HepG2 (cell line): ENCODE measurements around the gene PPAT. TPM values are rescaled to one million over a fixed set of nuclear protein-coding genes. Genes with fewer than 3 reads are reported as not detected.
A peak's percentile ranks its signal among the peaks of the same experiment; 100 is the strongest.

Experiments
- ATAC-seq: fragments of 200-7000 bp; cut with Tn5 transposase; 3 replicates; pipeline ENCODE4 v1.9.1; 2020; ENCODE audit warnings: mild to moderate bottlenecking, moderate library complexity
- BruUV-seq: library from RNA; stranded (reverse); fragments of 400-500 nt; replicated peaks from 2 replicates; lab custom pipeline; 2021; lab: Mats Ljungman, UMichigan
- CTCF ChIA-PET: fragments of 300-600 bp; formaldehyde crosslinking; extraction: SDS; loops from one replicate; lab custom pipeline; 2021; ENCODE audit warnings: low total read pairs, inconsistent platforms, low intra/inter-chr PET ratio; lab: Yijun Ruan, JAX
- POLR2A ChIA-PET: fragments of 350-600 bp; sonication (Branson Sonifier 250); formaldehyde crosslinking; loops from one replicate; lab custom pipeline; 2020; ENCODE audit warnings: antibody characterized with exemption, inconsistent platforms; lab: Yijun Ruan, JAX
- DNase-seq: peaks from one replicate; pipeline ENCODE4 v3.0.0-alpha.2; 2015; ENCODE audit warnings: low spot score
- FAIRE-seq: peaks from 3 replicates; lab custom pipeline; 2011; peaks lifted over from hg19 to GRCh38; lab: Jason Lieb, UNC
- H2AFZ ChIP-seq: one replicate; pipeline ENCODE4 v1.6.1; 2011; ENCODE audit warnings: low read length, inconsistent platforms
- H3K27ac ChIP-seq: fragments of 300-600 bp; 3 replicates; pipeline ENCODE4 v1.8.0; 2011; ENCODE audit warnings: mixed run types, mild to moderate bottlenecking, mixed read lengths, low read length, inconsistent platforms; ENCODE audit not compliant: insufficient read depth; ENCODE audit errors: extremely low read length
- H3K27me3 ChIP-seq, 2 experiments: fragments of 200-600 bp in 1 of 2; 2 replicates in 1 of 2; 3 replicates in 1 of 2; pipeline versions ENCODE4 v1.6.0 to v1.8.0; 2011; ENCODE audit warnings: low read length in 2 of 2, mild to moderate bottlenecking in 2 of 2, moderate library complexity in 2 of 2, inconsistent platforms in 1 of 2; ENCODE audit not compliant: insufficient read depth in 2 of 2, control insufficient read depth in 1 of 2
- H3K36me3 ChIP-seq, 2 experiments: fragments of 200-600 bp in 1 of 2; replicated peaks in 1 of 2; 2 replicates in 1 of 2; 3 replicates in 1 of 2; pipeline versions ENCODE4 v1.5.1 to v1.8.0; 2011; ENCODE audit warnings: low read length in 2 of 2, inconsistent platforms in 1 of 2; ENCODE audit not compliant: insufficient read depth in 2 of 2, control insufficient read depth in 1 of 2
- H3K4me1 ChIP-seq: 2 replicates; pipeline ENCODE4 v1.5.1; 2012; ENCODE audit warnings: low read length, inconsistent platforms; ENCODE audit not compliant: insufficient read depth
- H3K4me2 ChIP-seq: 2 replicates; pipeline ENCODE4 v1.6.0; 2011; ENCODE audit warnings: low read depth, low read length, inconsistent platforms
- H3K4me3 ChIP-seq, 3 experiments: fragments of 200-600 bp in 1 of 3; sonication (generic), shearing (Covaris generic) in 1 of 3; replicated peaks in 1 of 3; 2 replicates each; pipeline ENCODE4 v1.5.1; 2011 to 2016; ENCODE audit warnings: low read length in 3 of 3, inconsistent platforms in 2 of 3, low read depth in 2 of 3, mild to moderate bottlenecking in 2 of 3, control low read depth in 1 of 3, mixed read lengths in 1 of 3; ENCODE audit not compliant: insufficient read depth in 1 of 3
- H3K79me2 ChIP-seq: one replicate; pipeline ENCODE4 v1.6.1; 2011; ENCODE audit warnings: low read length, inconsistent platforms; ENCODE audit not compliant: insufficient read depth
- H3K9ac ChIP-seq: 2 replicates; pipeline ENCODE4 v1.6.0; 2011; ENCODE audit warnings: mild to moderate bottlenecking, low read depth, low read length, inconsistent platforms; ENCODE audit not compliant: insufficient read depth
- H3K9me3 ChIP-seq: 2 replicates; pipeline ENCODE4 v1.5.1; 2012; ENCODE audit warnings: mild to moderate bottlenecking, low read length
- H4K20me1 ChIP-seq: 2 replicates; pipeline ENCODE4 v1.6.0; 2011; ENCODE audit warnings: inconsistent platforms, mild to moderate bottlenecking, low read length, moderate library complexity; ENCODE audit not compliant: insufficient read depth
- ASH2L ChIP-seq: fragments of 300-600, 200-600 bp; sonication (generic); IDR thresholded peaks from 2 replicates; pipeline ENCODE4 v1.7.0; 2017; ENCODE audit warnings: low read depth, mild to moderate bottlenecking, moderate library complexity, mixed read lengths, low read length; ENCODE audit not compliant: insufficient read length
- CBX2 ChIP-seq, 2 experiments: fragments of 200-600 bp in 1 of 2; sonication (generic); formaldehyde crosslinking in 1 of 2; IDR thresholded peaks; 2 replicates each; pipeline versions ENCODE4 v1.7.0 to v1.8.1; 2018 to 2022; ENCODE audit warnings: low read depth in 2 of 2, low read length in 1 of 2, mild to moderate bottlenecking in 1 of 2, missing genetic modification reagents in 1 of 2
- JARID2 ChIP-seq: sonication (generic); formaldehyde crosslinking; IDR thresholded peaks from 2 replicates; pipeline ENCODE4 v1.8.1; 2023; ENCODE audit warnings: missing genetic modification reagents, inconsistent platforms; ENCODE audit not compliant: insufficient replicate concordance
- KDM5B ChIP-seq: sonication (generic); formaldehyde crosslinking; IDR thresholded peaks from 2 replicates; pipeline ENCODE4 v1.4.0; 2020; ENCODE audit warnings: missing genetic modification reagents, mild to moderate bottlenecking, borderline replicate concordance
- NCOA1 ChIP-seq: sonication (generic); formaldehyde crosslinking; IDR thresholded peaks from 2 replicates; pipeline ENCODE4 v1.9.0; 2021; ENCODE audit warnings: missing genetic modification reagents
- NFIC ChIP-seq: IDR thresholded peaks from 2 replicates; pipeline ENCODE4 v1.6.1; 2012; ENCODE audit warnings: mild to moderate bottlenecking, low read length, inconsistent platforms
- PHF8 ChIP-seq: sonication (generic); formaldehyde crosslinking; IDR thresholded peaks from 2 replicates; pipeline ENCODE4 v1.5.0; 2020; ENCODE audit warnings: missing genetic modification reagents
- POLR2A ChIP-seq, 2 experiments: IDR thresholded peaks; 2 replicates each; pipeline ENCODE4 v1.6.1; 2011; ENCODE audit warnings: low read depth in 2 of 2, low read length in 2 of 2, mild to moderate bottlenecking in 1 of 2, moderate library complexity in 1 of 2; ENCODE audit not compliant: insufficient read depth in 1 of 2
- RBM22 ChIP-seq: fragments of 200-400 bp; formaldehyde crosslinking; optimal IDR thresholded peaks from 2 replicates; pipeline ENCODE3; 2017; ENCODE audit warnings: mild to moderate bottlenecking, low read length, moderate library complexity
- SRSF1 ChIP-seq: fragments of 200-400 bp; formaldehyde crosslinking; optimal IDR thresholded peaks from 2 replicates; pipeline ENCODE3; 2017; ENCODE audit warnings: mild to moderate bottlenecking, low read depth, low read length, moderate library complexity
- STAT5B ChIP-seq: sonication (generic); formaldehyde crosslinking; IDR thresholded peaks from 2 replicates; pipeline ENCODE4 v1.4.0; 2020; ENCODE audit warnings: missing genetic modification reagents
- ZBTB38 ChIP-seq: sonication (generic); formaldehyde crosslinking; IDR thresholded peaks from 2 replicates; pipeline ENCODE4 v1.5.1; 2020; ENCODE audit warnings: mild to moderate bottlenecking, missing genetic modification reagents
- ZC3H13 ChIP-seq: sonication (generic); formaldehyde crosslinking; IDR thresholded peaks from 2 replicates; pipeline ENCODE4 v1.8.1; 2023; ENCODE audit warnings: mild to moderate bottlenecking, missing genetic modification reagents, moderate library complexity
- ZFY ChIP-seq: sonication (generic); formaldehyde crosslinking; IDR thresholded peaks from 2 replicates; pipeline ENCODE4 v1.4.0; 2020; ENCODE audit warnings: missing genetic modification reagents
- ZNF10 ChIP-seq: sonication (generic); formaldehyde crosslinking; IDR thresholded peaks from 2 replicates; pipeline ENCODE4 v1.4.0; 2020; ENCODE audit warnings: mild to moderate bottlenecking, low read depth, missing genetic modification reagents, borderline replicate concordance
- ZNF20 ChIP-seq: sonication (generic); formaldehyde crosslinking; IDR thresholded peaks from 2 replicates; pipeline ENCODE4 v1.4.0; 2020; ENCODE audit warnings: mild to moderate bottlenecking, moderate library complexity, missing genetic modification reagents
- ZNF724P ChIP-seq: sonication (generic); formaldehyde crosslinking; IDR thresholded peaks from 2 replicates; pipeline ENCODE4 v1.8.0; 2022; ENCODE audit warnings: missing genetic modification reagents, borderline replicate concordance
- ZNF737 ChIP-seq: sonication (generic); formaldehyde crosslinking; IDR thresholded peaks from 2 replicates; pipeline ENCODE4 v1.5.0; 2020; ENCODE audit warnings: missing genetic modification reagents, mild to moderate bottlenecking, borderline replicate concordance
- ZNF775 ChIP-seq: sonication (generic); formaldehyde crosslinking; IDR thresholded peaks from 2 replicates; pipeline ENCODE4 v1.4.0; 2020; ENCODE audit warnings: missing genetic modification reagents, mild to moderate bottlenecking, moderate library complexity, borderline replicate concordance
- ZNF816 ChIP-seq: sonication (generic); formaldehyde crosslinking; IDR thresholded peaks from 2 replicates; pipeline ENCODE4 v1.8.0; 2022; ENCODE audit warnings: missing genetic modification reagents, mild to moderate bottlenecking, borderline replicate concordance
- WGBS: methylation state at CpG from one replicate; pipeline ENCODE4 v1.1.6; 2017; ENCODE audit warnings: low lambda C conversion rate; 5-methylcytosine and 5-hydroxymethylcytosine counted together
- in situ Hi-C: cut with HindIII; loops from 2 replicates; pipeline ENCODE4 v1.10.0; 2017; ENCODE audit warnings: low pct_unique_long_range_greater_than_20kb; ENCODE audit not compliant: extremely low pct_ligation_motif_present
- intact Hi-C: fragments of 100-400 bp; cut with micrococcal nuclease; formaldehyde crosslinking; loops from one replicate; pipeline ENCODE4 v1.10.0; 2022; ENCODE audit not compliant: unreplicated experiment
- polyA plus RNA-seq, 8 experiments: library from polyadenylated mRNA; depleted of rRNA in 3 of 8; stranded (reverse) in 7 of 8; unstranded in 1 of 8; fragments of >200 nt; fragmentation: Illumina TruSeq in 4 of 8; extraction: Trizol in 4 of 8; gene quantifications; 2 replicates each; pipeline versions ENCODE4 v1.2.1 to v1.2.3, GENCODE V29; 2011 to 2016; ENCODE audit warnings: low read depth in 4 of 8, missing spikeins in 1 of 8, mixed read lengths in 1 of 8; ENCODE audit not compliant: insufficient read depth in 1 of 8
- total RNA-seq, 5 experiments: library from RNA; depleted of rRNA; stranded (reverse); fragments of >200 nt; fragmentation: Illumina TruSeq; extraction: Trizol; gene quantifications; 2 replicates each; pipeline ENCODE4 v1.2.3, GENCODE V29; 2016; ENCODE audit warnings: low read depth in 1 of 5
- TF ChIP-seq, protein P1 (sequence below): sonication (generic); formaldehyde crosslinking; IDR thresholded peaks from 2 replicates; pipeline ENCODE4 v1.4.0; 2020; ENCODE audit warnings: missing genetic modification reagents
- TF ChIP-seq, protein P2 (sequence below): IDR thresholded peaks from 2 replicates; pipeline ENCODE4 v1.6.1; 2016; ENCODE audit warnings: low read depth, borderline replicate concordance

The PPAT gene
- total and polyA plus RNA-seq, 2 of the 13 experiments (the other 11 are each of a cell fraction or from before 2014, with no cell fraction given) = 16.9 to 62.6 TPM

- intact Hi-C loops = loop anchor here (2.0 to 5.0 kb wide), 3 partner anchors 25 to 79 kb away; no protein-coding TSS in a partner anchor
- CTCF ChIA-PET = no interaction called here
- peak overlapping the region; percentile 98; the same call in 1 of the 2 replicates for H3K9ac ChIP-seq
- 0 out of 2 replicates have a peak, but pooled peaks have one; percentile 19 for TF ChIP-seq PHF8 (CRISPR knock-in tag)
- TF ChIP-seq, protein P1, sequence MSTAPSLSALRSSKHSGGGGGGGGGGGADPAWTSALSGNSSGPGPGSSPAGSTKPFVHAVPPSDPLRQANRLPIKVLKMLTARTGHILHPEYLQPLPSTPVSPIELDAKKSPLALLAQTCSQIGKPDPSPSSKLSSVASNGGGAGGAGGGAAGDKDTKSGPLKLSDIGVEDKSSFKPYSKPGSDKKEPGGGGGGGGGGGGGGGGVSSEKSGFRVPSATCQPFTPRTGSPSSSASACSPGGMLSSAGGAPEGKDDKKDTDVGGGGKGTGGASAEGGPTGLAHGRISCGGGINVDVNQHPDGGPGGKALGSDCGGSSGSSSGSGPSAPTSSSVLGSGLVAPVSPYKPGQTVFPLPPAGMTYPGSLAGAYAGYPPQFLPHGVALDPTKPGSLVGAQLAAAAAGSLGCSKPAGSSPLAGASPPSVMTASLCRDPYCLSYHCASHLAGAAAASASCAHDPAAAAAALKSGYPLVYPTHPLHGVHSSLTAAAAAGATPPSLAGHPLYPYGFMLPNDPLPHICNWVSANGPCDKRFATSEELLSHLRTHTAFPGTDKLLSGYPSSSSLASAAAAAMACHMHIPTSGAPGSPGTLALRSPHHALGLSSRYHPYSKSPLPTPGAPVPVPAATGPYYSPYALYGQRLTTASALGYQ (CRISPR knock-in tag) = no peak
- TF ChIP-seq ZNF724P (CRISPR knock-in tag) = no peak
- TF ChIP-seq ZNF775 (CRISPR knock-in tag) = no peak
- TF ChIP-seq SRSF1 = no peak
- no peak for TF ChIP-seq JARID2 (CRISPR knock-in tag)
- no peak for TF ChIP-seq ZFY
- 0 out of 4 replicates have a peak, but pooled peaks of 1 of the 2 experiments have one; percentile 23 for TF ChIP-seq POLR2A (IDR thresholded peaks at IDR 0.05; ENCODE audit: insufficient read depth in 1 of 2, low read depth in 2 of 2, low read length in 2 of 2)
- no peak for TF ChIP-seq STAT5B (CRISPR knock-in tag)
- TF ChIP-seq ZNF816 (CRISPR knock-in tag) = no peak
- no peak for TF ChIP-seq ZNF737 (CRISPR knock-in tag)
- no peak for TF ChIP-seq NFIC
- TF ChIP-seq ZNF20 (CRISPR knock-in tag) = no peak
- TF ChIP-seq RBM22 = peak; percentile 69
- TF ChIP-seq, protein P2, sequence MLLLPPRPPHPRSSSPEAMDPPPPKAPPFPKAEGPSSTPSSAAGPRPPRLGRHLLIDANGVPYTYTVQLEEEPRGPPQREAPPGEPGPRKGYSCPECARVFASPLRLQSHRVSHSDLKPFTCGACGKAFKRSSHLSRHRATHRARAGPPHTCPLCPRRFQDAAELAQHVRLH = no peak
- TF ChIP-seq ZBTB38 (CRISPR knock-in tag) = peak; percentile 77
- TF ChIP-seq ZC3H13 = peak; percentile 56; the same call in 1 of the 2 replicates
- TF ChIP-seq ASH2L = no peak
- no peak for TF ChIP-seq KDM5B
- no peak for TF ChIP-seq NCOA1 (CRISPR knock-in tag)
- TF ChIP-seq ZNF10 (CRISPR knock-in tag) = no peak
- TF ChIP-seq CBX2 (IDR thresholded peaks at IDR 0.05; ENCODE audit: low read depth, low read length) = no peak
- no peak for TF ChIP-seq CBX2 (CRISPR knock-in tag; IDR thresholded peaks at IDR 0.05; ENCODE audit: low read depth)
Observed at GRCh38 chr4:56465599-56466295, 30.3 kb upstream of the PPAT start.

More at GRCh38 chr4:56465599-56466295, 30.3 kb upstream of the PPAT start:
- in situ Hi-C loops = no loop called here
- POLR2A ChIA-PET = interaction anchor here (1.0 to 2.8 kb wide), 7 partner anchors 8 to 79 kb away, joined by 4 to 24 read pairs (median 5); partner anchors contain the start of genes AASDH, PAICS and PPAT
- Histone ChIP-seq H3K79me2 (peaks cover 57% of the 10 kb centered on the region), H3K27me3 (no peaks in the 10 kb centered on the region; a peak in 1 of 5 replicates), H3K4me2 (peak overlapping the region; percentile 80), H3K4me3 (peak overlapping the region in 2 of 3 experiments; percentile 21 to 83; a peak in 4 of 6 replicates), H3K36me3 (peaks cover 0 to 16% of the 10 kb centered on the region in 2 experiments; a peak in 1 of 5 replicates), H4K20me1 (peaks cover 18% of the 10 kb centered on the region), H3K27ac (peak overlapping the region; percentile 83), H3K4me1 (peaks cover 25% of the 10 kb centered on the region), H3K9me3 (no peaks in the 10 kb centered on the region), H2AFZ (no peak overlapping the region)
- DNase-seq (no peak), FAIRE-seq (peak; percentile 18), ATAC-seq (peak; percentile 13)
- no TSS peak for BruUV-seq
- 87% methylated on average over 10 of the region's 10 CpGs for WGBS
